Renal pelvis (tissue), 4 donors: Measurements from ENCODE around the gene MAMDC2. TPM values are rescaled to one million over a fixed set of nuclear protein-coding genes. Genes with fewer than 3 reads are reported as not detected.
A peak's percentile ranks its signal among the peaks of the same experiment; 100 is the strongest.
"Not testable (repeated sequence)": the region's sequence is repeated elsewhere in the genome, so short reads cannot be mapped to it uniquely, and the experiment has no call there.

ENCODE experiments used
- DNase-seq: peaks from one replicate; pipeline ENCODE4 v3.0.0-alpha.2; 2013
- polyA plus RNA-seq, 3 donors: library from polyadenylated mRNA; unstranded; fragments of 120-200 nt; gene quantifications; one replicate each; pipeline ENCODE4 v1.2.1, GENCODE V29; 2013; ENCODE audit not compliant: insufficient read length in 3 of 3

MAMDC2 gene
- polyA plus RNA-seq, 3 donors, result 6.0 to 7.3 (median 6.9) TPM

GRCh38 chr9:70192707-70193106 lies 149.1 kb downstream of the MAMDC2 start:
- DNase-seq, result no peak

- no peak for DNase-seq
These were observed 151.8 kb downstream of the MAMDC2 start for GRCh38 chr9:70195456-70195855.

DNA sequence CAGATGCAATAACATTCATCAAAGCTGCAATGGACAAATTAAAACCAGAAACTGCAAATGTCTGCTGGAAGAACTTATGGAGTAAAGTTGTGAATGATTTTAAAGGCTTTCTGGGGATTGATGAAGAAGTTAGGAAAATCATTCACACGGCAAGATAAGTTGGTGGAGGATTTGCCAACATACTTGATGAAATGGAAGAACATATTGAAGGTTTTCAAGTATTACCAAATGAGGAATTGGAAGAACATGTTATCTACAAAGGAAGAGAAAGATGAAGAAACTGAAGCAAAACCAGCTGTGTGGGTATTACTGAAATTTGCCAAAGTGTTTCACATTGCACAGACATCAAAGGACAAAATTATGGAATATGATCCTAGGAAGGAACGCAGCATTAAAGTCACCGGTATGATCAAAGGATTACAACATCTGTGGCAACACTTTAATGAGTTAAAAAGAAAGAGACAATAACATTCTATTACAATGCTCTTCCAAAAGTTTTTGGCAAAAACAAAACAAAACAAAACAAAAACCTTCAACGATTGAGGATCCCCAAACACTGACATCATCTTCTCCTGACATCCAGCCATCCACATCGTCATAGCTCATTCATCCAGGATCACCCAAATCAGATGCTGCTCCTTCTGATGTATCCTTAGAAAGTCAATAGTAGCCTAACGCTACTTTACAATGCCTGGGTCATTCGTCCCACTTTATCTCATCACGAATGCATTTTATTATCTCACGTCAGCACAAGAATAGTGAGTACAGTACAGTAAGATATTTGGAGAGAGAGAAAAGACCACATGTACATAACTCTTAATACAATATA lies 153.8 kb downstream of the MAMDC2 start:
- no peak for DNase-seq

- DNase-seq, result not testable (repeated sequence)
These were observed 161.1 kb downstream of the MAMDC2 start for GRCh38 chr9:70204743-70205142.

DNA sequence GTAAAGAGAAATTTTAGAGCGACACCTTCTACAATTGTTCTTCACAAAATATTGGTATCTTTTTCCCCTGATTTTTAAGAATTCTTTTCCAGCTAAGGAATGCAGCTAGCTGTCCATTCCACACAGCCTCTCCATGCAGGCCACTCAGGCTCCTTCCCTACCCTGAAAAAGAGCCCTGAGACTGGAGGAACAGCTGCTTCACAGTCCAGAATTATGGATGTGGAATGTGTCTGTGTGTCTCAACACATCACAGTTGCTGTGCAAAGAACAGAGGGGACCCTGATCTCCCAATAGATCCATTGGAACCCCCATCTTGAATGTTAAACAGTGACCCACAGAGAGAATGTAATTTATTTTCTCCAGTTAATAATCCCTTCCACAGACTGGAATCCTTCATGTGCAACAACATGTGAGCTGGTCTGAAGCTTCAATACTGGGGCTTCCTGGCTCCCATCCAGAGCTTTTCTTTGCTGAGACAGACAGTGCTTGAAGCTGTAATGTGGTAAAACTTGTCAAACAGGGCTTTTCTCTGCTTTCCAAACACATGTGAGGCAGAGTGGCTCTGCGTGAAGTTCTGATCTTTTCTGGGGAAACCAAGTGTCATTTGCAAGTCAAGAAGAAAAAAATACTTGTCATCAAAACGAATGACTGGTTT lies 161.8 kb downstream of the MAMDC2 start:
- no peak for DNase-seq

GRCh38 chr9:70217029-70217428 lies 173.4 kb downstream of the MAMDC2 start:
- no peak for DNase-seq

GRCh38 chr9:70218767-70219166 lies 175.1 kb downstream of the MAMDC2 start:
- no peak for DNase-seq

DNA sequence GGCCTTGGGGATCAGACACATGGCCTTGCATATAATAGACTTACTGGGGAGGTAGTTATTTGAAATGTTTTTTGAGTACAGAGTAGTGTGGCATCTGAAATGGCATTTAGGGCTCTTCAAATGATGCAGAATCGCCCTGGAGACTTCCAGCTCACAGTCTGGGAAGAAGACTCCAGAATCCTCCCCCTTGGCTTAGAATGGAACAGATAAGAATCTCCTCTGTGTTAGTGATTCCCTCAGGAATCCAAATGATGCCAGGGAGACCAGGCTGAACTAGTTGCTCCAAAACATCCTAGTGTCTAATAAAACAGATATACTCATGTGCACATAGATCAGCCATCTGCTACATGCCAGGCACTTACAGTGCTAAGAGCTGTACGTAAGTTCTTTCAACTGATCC lies 176.6 kb downstream of the MAMDC2 start:
- DNase-seq, result no peak

- no peak for DNase-seq
These were observed 178.7 kb downstream of the MAMDC2 start for GRCh38 chr9:70222354-70222753.

DNA sequence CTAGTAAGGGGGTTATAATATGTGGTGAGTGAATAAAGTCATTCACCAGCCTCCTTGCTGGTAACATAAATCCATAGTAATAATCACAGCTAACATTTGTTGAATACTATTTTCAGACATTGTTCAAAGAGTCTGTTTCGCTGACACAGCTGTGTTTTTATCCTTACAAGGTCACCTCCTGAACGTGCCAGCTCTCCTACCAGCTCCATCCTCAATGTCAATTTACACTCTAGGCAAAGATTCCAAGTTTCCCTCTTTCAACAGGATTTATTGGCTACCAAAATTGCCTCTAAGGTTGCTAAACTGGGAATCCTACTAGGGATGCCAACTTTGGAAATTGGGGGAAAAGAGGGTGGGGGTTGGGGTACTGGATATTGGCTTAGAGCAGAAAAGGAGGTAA lies 184.5 kb downstream of the MAMDC2 start:
- DNase-seq, result no peak

- DNase-seq, result no peak
These were observed 185.0 kb downstream of the MAMDC2 start for GRCh38 chr9:70228611-70229010.

GRCh38 chr9:70229026-70229425 lies 185.4 kb downstream of the MAMDC2 start:
- DNase-seq, result no peak

DNA sequence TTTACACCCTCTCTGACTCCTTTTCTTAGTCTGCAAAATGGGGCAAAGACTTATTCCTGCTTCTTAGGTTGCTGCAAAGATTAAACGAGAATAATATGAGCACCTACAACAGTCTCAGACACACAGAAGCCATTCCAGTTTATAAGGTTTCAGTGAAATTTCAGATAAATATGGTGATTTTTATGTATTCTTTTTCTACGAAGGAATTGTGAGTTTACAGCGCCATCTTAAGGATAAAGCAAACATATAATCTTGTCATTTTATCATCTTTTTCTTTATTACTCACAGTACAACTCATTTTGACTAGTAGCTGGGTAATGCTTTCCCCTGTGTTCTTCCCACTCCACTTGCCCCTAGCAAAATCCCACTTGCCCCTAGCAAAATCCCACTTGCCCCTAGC lies 185.9 kb downstream of the MAMDC2 start:
- DNase-seq, result no peak

DNA sequence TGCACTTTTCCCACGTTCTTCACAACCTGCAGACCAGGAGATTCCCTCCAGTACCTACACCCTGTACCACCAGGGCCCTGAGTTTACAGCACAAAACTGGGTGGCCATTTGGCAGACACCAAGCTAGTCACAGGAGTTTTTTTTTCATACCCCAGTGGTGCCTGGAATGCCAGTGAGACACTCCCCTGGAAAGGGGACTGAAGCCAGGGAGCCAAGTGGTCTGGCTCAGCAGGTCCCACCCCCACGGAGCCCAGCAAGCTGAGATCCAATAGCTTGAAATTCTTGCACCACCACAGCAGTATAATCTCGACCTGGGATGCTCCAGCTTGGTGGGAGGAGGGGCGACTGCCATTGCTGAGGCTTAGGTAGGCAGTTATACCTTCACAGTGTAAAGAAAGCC lies 188.8 kb downstream of the MAMDC2 start:
- DNase-seq, result no peak

- DNase-seq, result not testable (repeated sequence)
These were observed 190.6 kb downstream of the MAMDC2 start for GRCh38 chr9:70234208-70234607.

DNA sequence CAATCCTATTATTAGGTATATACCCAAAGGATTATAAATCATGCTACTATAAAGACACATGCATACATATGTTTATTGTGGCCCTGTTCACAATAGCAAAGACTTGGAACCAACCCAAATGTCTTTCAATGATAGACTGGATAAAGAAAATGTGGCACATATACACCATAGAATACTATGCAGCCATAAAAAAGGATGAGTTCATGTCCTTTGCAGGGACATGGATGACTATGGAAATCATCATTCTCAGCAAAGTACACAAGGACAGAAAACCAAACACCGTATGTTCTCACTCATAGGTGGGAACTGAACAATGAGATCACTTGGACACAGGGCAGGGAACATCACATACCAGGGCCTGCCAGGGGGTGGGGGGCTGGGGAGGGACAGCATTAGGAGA lies 202.3 kb downstream of the MAMDC2 start:
- DNase-seq, result not testable (repeated sequence)

GRCh38 chr9:70250221-70250620 lies 206.6 kb downstream of the MAMDC2 start:
- no peak for DNase-seq

GRCh38 chr9:70255486-70255885 lies 211.8 kb downstream of the MAMDC2 start:
- DNase-seq, result no peak

DNA sequence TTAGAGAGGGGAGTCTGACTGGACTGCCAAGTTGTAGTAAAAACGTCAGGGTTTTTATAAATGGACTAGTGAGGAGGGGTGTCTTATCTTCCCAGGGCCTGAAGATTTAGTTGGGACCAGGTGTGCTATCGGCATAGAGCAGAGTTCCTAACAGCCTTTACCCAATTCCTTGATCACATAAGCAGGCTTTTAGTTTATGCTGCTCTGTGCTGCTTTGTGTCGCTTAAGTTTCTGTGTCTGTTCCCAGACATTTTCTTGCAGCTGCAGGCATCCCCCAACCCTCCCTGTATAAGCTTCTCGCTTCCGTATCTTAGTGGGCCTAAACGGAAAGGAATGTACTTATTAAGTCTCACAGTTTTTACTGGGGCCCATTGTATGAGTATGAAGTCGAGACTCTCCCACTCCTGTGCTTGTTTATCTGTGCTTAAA lies 212.5 kb downstream of the MAMDC2 start:
- DNase-seq, result peak; percentile 40

GRCh38 chr9:70257502-70257901 lies 213.9 kb downstream of the MAMDC2 start:
- no peak for DNase-seq

DNA sequence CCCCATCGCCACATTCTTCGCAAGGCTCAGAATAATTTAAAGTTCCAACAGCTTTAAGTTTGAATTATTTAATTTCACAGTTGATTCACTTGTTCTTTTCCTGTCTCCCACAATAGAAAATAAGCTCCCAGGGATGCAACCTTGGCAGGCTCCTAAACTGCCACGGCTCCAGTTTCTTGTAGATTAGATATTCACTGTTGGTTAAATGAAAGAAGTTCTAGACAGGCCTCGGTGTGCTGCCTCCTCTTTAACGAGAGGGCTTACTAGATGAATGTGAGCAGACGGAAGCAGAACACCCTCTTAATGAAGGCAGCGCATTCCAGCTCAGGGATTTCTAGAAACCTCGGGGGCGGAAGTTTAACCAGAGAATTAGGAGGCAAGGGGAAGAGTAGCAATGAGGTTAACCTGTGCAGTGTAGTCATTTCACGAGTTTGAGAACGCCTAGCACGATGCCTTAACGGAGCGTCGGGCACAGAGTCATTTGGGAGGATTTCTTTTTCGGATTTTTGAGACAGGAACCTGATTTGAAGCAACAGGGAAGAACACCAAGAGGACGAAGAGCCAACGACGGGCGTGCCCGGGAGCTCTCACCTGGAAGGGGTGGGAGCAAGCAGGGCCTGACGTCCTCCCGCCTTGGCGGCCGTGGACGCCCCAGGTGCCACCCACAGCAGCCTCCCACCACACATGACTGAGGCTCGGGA lies 214.5 kb downstream of the MAMDC2 start:
- peak; percentile 51 for DNase-seq

- DNase-seq, result peak; percentile 91
These were observed 215.3 kb downstream of the MAMDC2 start, which contains the start of gene SMC5 for GRCh38 chr9:70258692-70259511. SMC5 (plus strand) TSS chr9:70258978; CDS start chr9:70259079, 101 bp downstream.
